HG03439 (cell line): ENCODE results near the gene APH1B.
"Not testable (repeated sequence)": the region's sequence is repeated elsewhere in the genome, so short reads cannot be mapped to it uniquely, and the experiment has no call there.

Experiments used
- ATAC-seq: cut with Tn5 transposase; IDR thresholded peaks from one replicate; pipeline ENCODE4 v1.9.1; 2021; ENCODE audit warnings: mild to moderate bottlenecking, moderate library complexity; ENCODE audit not compliant: unreplicated experiment

APH1B gene

DNA sequence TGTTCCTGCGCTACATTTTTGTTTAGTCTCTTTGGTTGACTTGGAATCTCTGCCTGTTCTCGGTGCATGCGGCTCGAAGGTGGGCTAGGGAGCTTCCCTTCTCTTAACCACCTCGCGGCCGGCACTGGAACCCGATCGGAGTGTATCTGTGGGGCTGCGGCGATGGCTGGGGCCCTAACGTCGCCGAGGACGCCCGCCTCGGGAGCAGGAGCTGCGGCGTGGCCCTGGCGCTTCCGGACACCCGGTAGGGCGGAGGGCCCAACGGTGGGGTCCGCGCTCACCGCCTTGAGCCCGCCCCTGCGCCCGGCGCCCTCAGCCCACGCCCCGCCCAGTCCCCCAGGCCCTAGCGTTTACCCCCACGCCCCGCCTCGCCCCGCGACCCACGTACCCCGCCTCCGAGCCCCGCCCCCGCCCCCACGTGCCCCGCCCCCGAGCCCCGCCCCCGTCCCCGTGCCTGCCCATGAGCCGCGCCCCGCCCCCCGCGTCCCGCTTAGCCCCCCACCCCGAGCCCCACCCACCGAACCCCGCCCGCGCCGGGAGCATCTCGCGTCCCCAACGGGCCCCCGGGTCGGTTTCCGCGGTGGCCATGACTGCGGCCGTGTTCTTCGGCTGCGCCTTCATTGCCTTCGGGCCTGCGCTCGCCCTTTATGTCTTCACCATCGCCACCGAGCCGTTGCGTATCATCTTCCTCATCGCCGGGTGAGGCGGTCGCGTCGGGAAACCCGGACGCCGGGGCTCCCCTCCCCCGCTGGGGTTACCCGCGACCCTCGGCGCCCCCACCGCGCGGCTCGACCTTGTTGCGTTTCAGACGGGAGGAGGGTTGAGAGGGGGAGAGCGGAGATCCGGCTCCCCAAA lies at the start of gene APH1B:
Gene APH1B (plus strand): TSS at position 568 of the 855 bp plus-strand sequence. CDS start 19 bp downstream, at position 587.
- peak; percentile 50 for ATAC-seq

DNA sequence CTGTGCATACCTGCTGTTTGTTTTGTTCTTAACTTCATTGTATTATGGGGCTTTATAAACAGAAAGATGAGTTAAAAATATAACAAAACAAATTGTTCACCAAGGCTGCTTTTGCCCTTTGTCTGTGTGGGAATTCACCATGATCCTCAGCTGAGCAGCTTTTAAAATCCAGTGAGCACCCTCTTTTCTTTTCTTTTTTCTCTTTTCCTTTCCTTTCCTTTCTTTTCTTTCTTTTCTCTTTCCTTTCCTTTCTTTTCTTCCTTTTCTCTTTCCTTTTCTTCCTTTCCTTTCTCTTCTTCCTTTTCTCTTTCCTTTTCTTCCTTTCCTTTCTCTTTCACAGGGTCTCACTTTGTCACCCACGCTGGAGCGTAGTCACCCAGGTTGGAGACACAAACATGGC lies 49.7 kb upstream of the APH1B start:
- no peak for ATAC-seq

DNA sequence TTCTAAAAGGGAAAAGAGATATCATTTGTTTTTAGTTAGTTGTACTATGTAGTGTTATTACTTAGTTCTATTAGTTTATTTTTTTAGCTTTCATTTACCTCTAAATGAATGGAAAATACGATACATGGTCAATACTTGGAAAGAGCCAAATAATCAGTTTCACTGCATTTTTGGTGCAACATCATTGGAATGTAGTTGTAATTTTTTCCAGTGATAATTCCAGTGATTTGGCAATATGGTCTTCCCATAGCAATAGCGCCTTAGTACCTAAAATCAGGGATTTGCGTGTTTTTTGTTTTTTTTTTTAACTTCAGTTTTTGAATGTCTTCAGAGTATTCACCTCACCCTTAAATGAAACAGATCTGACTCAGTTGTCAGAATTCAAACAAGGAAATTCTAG lies 46.2 kb upstream of the APH1B start:
- no peak for ATAC-seq

GRCh38 chr15:63231706-63232105 lies 45.7 kb upstream of the APH1B start:
- no peak for ATAC-seq

DNA sequence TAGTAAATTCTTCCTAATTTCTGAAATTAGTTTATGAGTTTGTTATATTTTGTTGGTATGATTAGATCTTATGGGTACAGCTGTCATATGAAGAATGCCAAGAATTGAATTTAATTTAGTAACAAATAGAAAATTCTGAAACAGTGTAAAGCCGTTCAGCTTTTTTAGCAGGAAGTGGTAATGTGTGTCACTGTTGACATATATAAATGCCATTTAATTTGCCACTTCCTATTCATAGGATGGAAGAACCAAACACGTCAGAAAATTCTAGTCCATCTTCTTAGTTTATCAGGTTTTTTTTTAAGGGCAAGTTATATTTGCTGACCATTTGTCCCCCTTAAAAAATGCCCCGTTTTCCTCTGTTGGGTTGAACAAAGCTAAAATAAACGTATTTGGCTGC lies 45.0 kb upstream of the APH1B start:
- no peak for ATAC-seq

DNA sequence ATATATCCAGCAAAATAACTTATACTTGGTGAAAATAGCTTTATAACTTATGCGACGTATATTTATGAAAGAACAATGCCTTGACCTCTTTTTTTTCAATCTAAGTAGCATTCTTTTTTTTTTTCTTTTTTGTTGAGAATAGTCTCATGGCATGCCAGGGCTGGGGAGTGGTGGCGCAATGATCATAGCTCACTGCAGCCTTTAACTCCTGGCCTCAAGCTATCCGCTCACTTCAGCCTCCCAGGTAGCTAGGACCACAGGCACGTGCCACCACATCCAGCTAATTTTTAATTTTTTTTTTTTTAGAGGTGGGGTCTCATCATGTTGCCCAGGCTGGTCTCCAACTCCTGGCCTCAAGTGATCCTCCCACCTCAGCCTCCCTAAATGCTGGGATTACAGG lies 44.5 kb upstream of the APH1B start:
- no peak for ATAC-seq

DNA sequence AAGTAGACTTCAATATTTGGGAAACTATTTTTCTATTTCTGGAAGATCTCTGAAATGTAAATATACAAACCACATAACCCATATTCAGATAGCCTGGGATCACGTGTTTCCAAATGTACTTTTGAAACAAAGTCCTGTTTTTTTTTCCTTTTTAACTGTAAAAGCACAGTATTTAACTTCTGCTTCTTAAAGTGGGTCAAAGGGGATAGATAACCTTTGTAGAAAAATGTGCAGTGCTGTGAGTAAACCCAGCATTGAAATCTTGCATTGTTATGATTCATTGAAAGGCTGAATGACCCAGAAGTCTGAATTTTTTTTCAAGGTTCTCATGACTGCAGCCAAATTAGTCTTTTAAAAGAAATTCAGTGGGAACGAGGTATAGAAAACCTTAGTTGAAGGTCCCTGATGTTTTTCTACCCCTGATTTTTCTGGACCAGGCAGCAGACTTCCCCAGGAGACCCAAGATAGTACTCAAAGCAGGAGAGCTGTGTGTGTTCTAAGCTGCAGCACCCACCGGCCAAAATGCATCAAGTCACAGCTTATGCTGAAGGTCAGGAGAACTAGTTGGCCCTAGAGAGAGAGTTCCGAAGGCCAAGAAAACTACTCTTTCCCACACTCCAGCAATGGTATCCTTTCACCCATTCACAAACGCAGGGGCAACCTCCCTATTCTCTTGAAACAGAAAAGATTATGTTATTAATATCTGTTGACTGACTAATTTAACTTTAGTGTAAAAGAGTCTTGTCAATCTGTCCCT lies 43.6 kb upstream of the APH1B start:
- ATAC-seq: no peak

DNA sequence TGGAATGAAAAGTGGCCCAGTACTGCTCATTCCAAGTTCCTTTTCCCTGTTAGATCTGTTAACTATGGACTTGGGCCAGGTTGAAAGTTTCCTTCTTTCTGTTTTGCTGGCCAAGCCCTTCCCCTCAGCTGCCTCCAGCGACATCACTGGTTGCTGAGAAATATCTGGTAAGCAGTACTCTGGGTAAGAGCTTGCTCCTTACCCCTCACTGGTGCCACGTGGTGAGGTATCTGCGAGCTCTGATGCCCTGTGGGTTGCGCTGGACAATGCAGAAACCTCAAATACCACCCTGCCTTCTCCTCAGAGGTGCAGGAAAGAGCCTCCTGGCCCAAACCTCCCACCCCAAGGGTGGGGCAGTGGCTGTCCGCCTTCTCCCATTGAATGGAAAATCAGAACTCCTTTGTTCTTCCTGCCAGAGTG lies 42.9 kb upstream of the APH1B start:
- ATAC-seq: no peak

- no peak for ATAC-seq
Observed at GRCh38 chr15:63236272-63236671, 41.1 kb upstream of the APH1B start.

GRCh38 chr15:63237086-63237485 lies 40.3 kb upstream of the APH1B start:
- not testable (repeated sequence) for ATAC-seq

GRCh38 chr15:63238171-63238570 lies 39.2 kb upstream of the APH1B start:
- ATAC-seq: no peak

GRCh38 chr15:63238796-63239195 lies 38.6 kb upstream of the APH1B start:
- ATAC-seq: no peak

GRCh38 chr15:63240109-63240508 lies 37.3 kb upstream of the APH1B start:
- no peak for ATAC-seq

- no peak for ATAC-seq
Observed at GRCh38 chr15:63241316-63241715, 36.1 kb upstream of the APH1B start.

- no peak for ATAC-seq
Observed at GRCh38 chr15:63243101-63243500, 34.3 kb upstream of the APH1B start.

DNA sequence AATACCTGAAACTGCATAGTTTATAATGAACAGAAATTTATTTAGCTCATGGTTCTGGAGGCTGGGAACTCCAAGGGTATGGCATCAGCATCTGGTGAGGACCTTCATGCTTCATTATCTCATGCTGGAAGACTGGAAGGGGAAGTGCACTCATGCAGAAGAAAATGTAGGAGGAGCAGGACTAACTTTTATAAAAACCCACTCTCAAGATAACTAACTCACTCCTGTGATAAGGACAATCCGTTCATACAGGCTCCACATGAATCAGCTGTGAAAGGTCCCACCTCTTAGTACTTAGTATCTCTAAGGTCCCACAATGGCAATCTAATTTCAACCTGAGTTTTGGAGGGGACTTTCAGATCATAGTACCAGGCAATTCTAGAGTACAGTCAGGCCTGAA lies 33.6 kb upstream of the APH1B start:
- ATAC-seq: no peak

GRCh38 chr15:63244399-63244798 lies 33.0 kb upstream of the APH1B start:
- no peak for ATAC-seq

- no peak for ATAC-seq
Observed at GRCh38 chr15:63244976-63245645, 32.3 kb upstream of the APH1B start.

DNA sequence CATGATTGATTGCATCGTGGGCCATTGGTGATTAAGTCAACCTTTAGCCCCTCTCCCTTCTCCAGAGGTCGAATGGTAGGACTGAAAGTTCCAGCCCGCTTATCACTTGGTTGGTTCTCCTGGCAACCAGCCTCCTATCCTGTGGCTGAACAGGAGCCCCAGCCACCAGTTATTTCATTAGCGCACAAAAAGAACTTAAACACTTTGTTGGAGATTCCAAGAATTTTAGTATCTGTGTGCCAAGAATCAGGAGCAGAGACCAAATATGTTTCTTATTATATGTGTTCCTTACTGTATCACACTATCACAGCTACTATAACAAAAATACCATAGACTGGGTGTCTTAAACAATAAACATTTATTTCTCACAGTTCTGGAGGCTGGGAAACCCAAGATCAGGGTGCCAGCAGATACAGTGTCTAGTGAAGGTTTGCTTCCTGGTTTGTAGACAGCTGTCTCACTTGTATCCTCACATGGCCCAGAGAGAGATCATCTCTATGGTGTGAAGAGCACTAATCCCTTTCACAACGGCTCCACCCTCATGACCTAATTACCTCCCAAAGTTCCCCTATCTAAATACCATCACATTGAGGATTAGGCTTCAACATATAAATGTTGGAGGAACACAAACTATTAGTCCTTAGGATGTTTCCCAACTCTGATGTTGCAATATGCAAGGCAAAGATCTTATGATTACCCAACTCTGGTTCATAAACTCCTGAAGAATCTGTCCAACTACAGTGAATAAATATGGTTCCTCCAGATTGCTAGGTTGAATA lies 30.5 kb upstream of the APH1B start:
- no peak for ATAC-seq

- no peak for ATAC-seq
Observed at GRCh38 chr15:63250312-63250965, 27.0 kb upstream of the APH1B start.
